ENCODE measurements around the gene NRP2.

GRCh38 chr2:205769879-205770278, 87.6 kb downstream of the NRP2 start:
- TF ChIP-seq POLR2A (IDR thresholded peaks at IDR 0.05; ENCODE audit: borderline replicate concordance, extremely low read depth, insufficient read depth, insufficient read length) = no peak
- TF ChIP-seq CTCF (IDR thresholded peaks at IDR 0.05 in 2 of 3, conservative IDR thresholded peaks at IDR 0.05 in 1 of 3; ENCODE audit: borderline replicate concordance in 1 of 3, insufficient read depth in 1 of 3, low read depth in 2 of 3, low read length in 2 of 3) = no peak
- TF ChIP-seq RAD21 (IDR thresholded peaks at IDR 0.05; ENCODE audit: low read depth) = no peak
- TF ChIP-seq SRF (IDR thresholded peaks at IDR 0.05; ENCODE audit: low read depth) = no peak
- no peak for TF ChIP-seq MAX (IDR thresholded peaks at IDR 0.05)
- TF ChIP-seq EZH2 (IDR thresholded peaks at IDR 0.05) = no peak
- no peak for TF ChIP-seq EGR1 (IDR thresholded peaks at IDR 0.05; ENCODE audit: low read depth)
- no peak for TF ChIP-seq EZH2phosphoT487 (IDR thresholded peaks at IDR 0.05; ENCODE audit: borderline replicate concordance)
- TF ChIP-seq SP1 (IDR thresholded peaks at IDR 0.05; ENCODE audit: low read depth) = no peak
- TF ChIP-seq REST (IDR thresholded peaks at IDR 0.05; ENCODE audit: low read depth) = no peak
- TF ChIP-seq TCF7L2 (IDR thresholded peaks at IDR 0.05; ENCODE audit: borderline replicate concordance, extremely low read depth, insufficient read depth, insufficient read length) = no peak
- no peak for TF ChIP-seq FOSL1 (IDR thresholded peaks at IDR 0.05; ENCODE audit: low read depth)
- TF ChIP-seq ZBTB33 (IDR thresholded peaks at IDR 0.05; ENCODE audit: extremely low read depth, insufficient replicate concordance, low read length) = no peak

All from HCT116 (cell line).